ENCODE results near the gene RHOXF2B. TPM values are rescaled to one million over a fixed set of nuclear protein-coding genes. Genes with fewer than 3 reads are reported as not detected.

The RHOXF2B gene
- not detected for total RNA-seq

DNA sequence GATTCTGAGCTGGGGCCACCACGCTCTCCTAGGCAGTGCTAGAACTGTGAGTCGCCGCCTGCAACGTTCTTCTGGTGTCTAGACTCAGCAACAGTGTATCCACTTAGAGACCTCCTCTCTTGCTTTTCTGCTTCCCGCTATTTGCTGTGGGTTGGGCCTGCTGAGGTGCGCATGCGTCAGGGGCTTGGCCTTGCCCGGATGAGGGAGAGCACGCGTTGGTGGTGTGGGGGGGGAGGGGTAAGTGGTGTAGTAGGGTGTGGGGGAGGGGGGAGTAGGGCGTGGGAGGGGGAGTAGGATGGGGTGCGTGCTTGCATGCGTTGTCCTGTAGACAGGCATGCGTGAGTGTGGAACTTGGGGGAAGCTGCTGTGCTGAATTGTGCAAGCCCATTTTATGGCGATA, at the start of gene RHOXF2B:
TSS of gene RHOXF2B (minus strand) at position 101 of the 400 bp plus-strand sequence. CDS start 138 bp downstream, outside the sequence.

GRCh38 chrX:120115438-120115963, 38.0 kb upstream of the RHOXF2B start, which contains the start of gene RHOXF1:
TSS of gene RHOXF1 (minus strand) at chrX:120115913. CDS start at chrX:120115862, 51 bp downstream.

Other genes starting within 250 kb of the RHOXF2B start
- gene UPF3B, start 224.7 kb downstream of the RHOXF2B start, total RNA-seq = 10 to 100 TPM in 1 of 2 experiments, 1 to 10 TPM in 1; 9.2 to 11.9 TPM
- 10 to 100 TPM; 34.5 to 35.8 TPM for gene RNF113A, start 206.0 kb downstream of the RHOXF2B start, total RNA-seq
- gene NDUFA1, start 205.9 kb downstream of the RHOXF2B start, total RNA-seq = 100 to 1,000 TPM in 1 of 2 experiments, 10 to 100 TPM in 1; 96.6 to 103 TPM
- gene AKAP14, start 181.8 kb downstream of the RHOXF2B start, total RNA-seq = not detected
- 1 to 10 TPM; 8.9 to 9.1 TPM for gene NKAP, start 133.9 kb downstream of the RHOXF2B start, total RNA-seq
- gene RHOXF1, start 38.2 kb upstream of the RHOXF2B start, total RNA-seq = under 1 TPM; 0.53 to 0.55 TPM
- not detected for gene RHOXF2, start 80.9 kb upstream of the RHOXF2B start, total RNA-seq
- gene ZBTB33, start 173.1 kb upstream of the RHOXF2B start, total RNA-seq = 10 to 100 TPM; 18.2 to 18.3 TPM
- not detected for gene TMEM255A, start 233.8 kb upstream of the RHOXF2B start, total RNA-seq

Data from activated naive CD4-positive, alpha-beta T cell treated with anti-CD3 and anti-CD28 coated beads, Interleukin-2, amount 10 ng/mL, durations not matched to agents 5 hours and 36 hours (primary cell).